Measurements from ENCODE around the gene KIAA0930.

The KIAA0930 gene

GRCh38 chr22:45216133-45217003 is 24.3 kb downstream of the KIAA0930 start:
- no peak for DNase-seq

GRCh38 chr22:45212992-45213751 is 27.5 kb downstream of the KIAA0930 start:
- DNase-seq: no peak

- no peak for DNase-seq
Observed at GRCh38 chr22:45212306-45212709, 28.4 kb downstream of the KIAA0930 start.

GRCh38 chr22:45211848-45212247 is 28.8 kb downstream of the KIAA0930 start:
- no peak for DNase-seq

GRCh38 chr22:45211435-45211834 is 29.3 kb downstream of the KIAA0930 start:
- no peak for DNase-seq

GRCh38 chr22:45210991-45211390 is 29.7 kb downstream of the KIAA0930 start:
- no peak for DNase-seq

- no peak for DNase-seq
Observed at GRCh38 chr22:45210577-45210976, 30.1 kb downstream of the KIAA0930 start.

GRCh38 chr22:45210174-45210573 is 30.5 kb downstream of the KIAA0930 start:
- DNase-seq: no peak

- no peak for DNase-seq
Observed at GRCh38 chr22:45208993-45209838, 31.5 kb downstream of the KIAA0930 start.

- DNase-seq: no peak
Observed at GRCh38 chr22:45208696-45208992, 32.0 kb downstream of the KIAA0930 start.

GRCh38 chr22:45207981-45208664 is 32.6 kb downstream of the KIAA0930 start:
- no peak for DNase-seq

- DNase-seq: no peak
Observed at GRCh38 chr22:45207533-45207932, 33.2 kb downstream of the KIAA0930 start.

GRCh38 chr22:45206233-45206632 is 34.5 kb downstream of the KIAA0930 start:
- no peak for DNase-seq

- DNase-seq: no peak
Observed at GRCh38 chr22:45205276-45205925, 35.3 kb downstream of the KIAA0930 start.

- no peak for DNase-seq
Observed at GRCh38 chr22:45204819-45205218, 35.9 kb downstream of the KIAA0930 start.

- no peak for DNase-seq
Observed at GRCh38 chr22:45204241-45204640, 36.5 kb downstream of the KIAA0930 start.

- DNase-seq: no peak
Observed at GRCh38 chr22:45203150-45203951, 37.3 kb downstream of the KIAA0930 start.

GRCh38 chr22:45202333-45203149 is 38.2 kb downstream of the KIAA0930 start:
- no peak for DNase-seq

- no peak for DNase-seq
Observed at GRCh38 chr22:45201678-45202332, 38.9 kb downstream of the KIAA0930 start.
